Lower leg skin (tissue), 4 donors: ENCODE data around the gene BNC2. TPM values are rescaled to one million over a fixed set of nuclear protein-coding genes. Genes with fewer than 3 reads are reported as not detected.

ENCODE experiments used
- DNase-seq, 2 donors: peaks; one replicate each; pipeline ENCODE4 v3.0.0-alpha.2; 2019; ENCODE audit warnings: low spot score in 2 of 2
- H3K4me3 ChIP-seq: fragments of 200-600 bp; sonication (generic); 2 replicates; pipeline ENCODE4 v1.5.1; 2017; ENCODE audit warnings: mild to moderate bottlenecking, low read depth; ENCODE audit not compliant: poor library complexity, severe bottlenecking
- POLR2A ChIP-seq, 2 donors: fragments of 450-650 bp; IDR thresholded peaks; one replicate each; pipeline ENCODE4 v1.6.1; 2016 to 2017; ENCODE audit warnings: antibody characterized with exemption in 2 of 2, mild to moderate bottlenecking in 1 of 2, moderate library complexity in 1 of 2
- WGBS, 2 donors: methylation state at CpG; one replicate each; pipeline ENCODE4 v1.1.5; 2018; 5-methylcytosine and 5-hydroxymethylcytosine counted together
- intact Hi-C: fragments of 100-400 bp; cut with DNase I; formaldehyde crosslinking; loops from one replicate; pipeline ENCODE4 v1.15.0; 2023; ENCODE audit warnings: low total_unique reads
- total RNA-seq, 4 donors: library from RNA; depleted of rRNA; stranded (reverse); fragments of >200 nt; gene quantifications; one replicate each; pipeline ENCODE4 v1.1.0, GENCODE V29; 2016
- TF ChIP-seq, protein P1 (sequence below), 3 donors: fragments of 450-650 bp; IDR thresholded peaks; one replicate each; pipeline ENCODE4 v1.5.1; 2016; ENCODE audit warnings: antibody characterized with exemption in 3 of 3, mild to moderate bottlenecking in 3 of 3, moderate library complexity in 2 of 3

Gene BNC2
- total RNA-seq, 4 donors from 2014 or later = 1.7 to 8.5 (median 3.7) TPM

DNA sequence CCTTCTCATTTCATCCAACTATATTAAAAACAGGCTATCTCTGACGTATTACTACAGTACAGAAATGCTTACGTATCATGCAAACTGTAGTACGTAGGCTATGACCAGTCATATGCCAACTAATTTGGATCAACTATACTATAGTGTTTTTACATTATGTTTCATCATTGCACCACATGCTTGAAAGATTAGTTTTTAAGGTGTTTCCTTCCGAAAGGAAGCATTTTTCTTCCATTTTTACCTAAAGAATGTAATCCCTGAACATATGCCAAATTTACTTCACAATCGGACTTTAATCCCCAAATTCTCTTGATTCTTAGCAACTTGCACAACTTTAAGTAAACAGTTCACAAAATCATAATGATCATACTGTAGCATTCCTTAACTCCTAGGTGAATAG lies 153.9 kb downstream of the BNC2 start:
- TF ChIP-seq, protein P1, sequence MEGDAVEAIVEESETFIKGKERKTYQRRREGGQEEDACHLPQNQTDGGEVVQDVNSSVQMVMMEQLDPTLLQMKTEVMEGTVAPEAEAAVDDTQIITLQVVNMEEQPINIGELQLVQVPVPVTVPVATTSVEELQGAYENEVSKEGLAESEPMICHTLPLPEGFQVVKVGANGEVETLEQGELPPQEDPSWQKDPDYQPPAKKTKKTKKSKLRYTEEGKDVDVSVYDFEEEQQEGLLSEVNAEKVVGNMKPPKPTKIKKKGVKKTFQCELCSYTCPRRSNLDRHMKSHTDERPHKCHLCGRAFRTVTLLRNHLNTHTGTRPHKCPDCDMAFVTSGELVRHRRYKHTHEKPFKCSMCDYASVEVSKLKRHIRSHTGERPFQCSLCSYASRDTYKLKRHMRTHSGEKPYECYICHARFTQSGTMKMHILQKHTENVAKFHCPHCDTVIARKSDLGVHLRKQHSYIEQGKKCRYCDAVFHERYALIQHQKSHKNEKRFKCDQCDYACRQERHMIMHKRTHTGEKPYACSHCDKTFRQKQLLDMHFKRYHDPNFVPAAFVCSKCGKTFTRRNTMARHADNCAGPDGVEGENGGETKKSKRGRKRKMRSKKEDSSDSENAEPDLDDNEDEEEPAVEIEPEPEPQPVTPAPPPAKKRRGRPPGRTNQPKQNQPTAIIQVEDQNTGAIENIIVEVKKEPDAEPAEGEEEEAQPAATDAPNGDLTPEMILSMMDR (IDR thresholded peaks at IDR 0.05) = no peak
- TF ChIP-seq POLR2A (IDR thresholded peaks at IDR 0.05) = no peak
- intact Hi-C loops = no loop called here
- DNase-seq = no peak
- 94 to 95% methylated on average over 5 of the region's 5 CpGs for WGBS, 2 donors
- no peak overlapping the region for H3K4me3 ChIP-seq

DNA sequence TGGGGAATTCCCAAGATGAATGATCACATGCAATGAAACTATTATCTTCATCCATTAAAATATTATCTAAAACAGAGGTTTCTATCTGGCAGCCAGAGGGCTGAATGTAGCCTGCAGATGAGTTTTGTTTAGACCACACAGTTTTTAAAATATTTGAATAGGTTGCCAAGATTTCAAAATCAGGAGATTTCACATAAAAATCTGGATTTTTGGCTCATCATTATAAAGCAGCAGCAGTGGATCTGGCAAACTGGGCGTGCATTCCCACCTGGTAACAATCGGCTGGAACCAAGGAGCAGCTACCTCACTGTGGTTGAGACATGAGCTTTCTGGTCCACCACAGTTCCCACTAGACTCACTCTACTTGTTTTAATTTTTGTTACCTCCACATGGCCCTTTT lies 155.1 kb downstream of the BNC2 start:
- intact Hi-C loops = no loop called here
- 46 to 74% methylated on average over 2 of the region's 2 CpGs for WGBS, 2 donors
- TF ChIP-seq, protein P1 (IDR thresholded peaks at IDR 0.05) = no peak
- TF ChIP-seq POLR2A (IDR thresholded peaks at IDR 0.05) = no peak
- DNase-seq = no peak
- H3K4me3 ChIP-seq = no peak overlapping the region

DNA sequence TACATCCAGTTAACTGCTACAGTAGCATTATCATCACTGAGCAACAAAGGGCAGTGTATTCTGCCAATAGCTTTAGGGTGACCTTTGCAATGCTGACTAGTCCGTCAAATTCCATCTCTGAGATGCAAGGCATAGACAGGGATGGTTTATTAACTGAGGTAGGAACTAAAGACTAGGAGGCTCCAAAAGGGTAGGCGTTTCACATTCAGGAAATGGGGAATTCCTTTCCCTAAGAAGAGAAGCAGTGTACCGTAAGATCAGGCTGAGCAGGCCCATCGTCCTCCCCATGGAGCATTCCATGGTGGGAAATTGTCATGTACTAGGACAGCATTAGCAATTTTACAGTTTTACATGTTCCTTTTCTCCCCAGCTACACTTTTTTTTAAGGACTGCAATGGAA lies 157.7 kb downstream of the BNC2 start:
- intact Hi-C loops = no loop called here
- no peak for TF ChIP-seq POLR2A (IDR thresholded peaks at IDR 0.05)
- TF ChIP-seq, protein P1 (IDR thresholded peaks at IDR 0.05) = no peak
- no peak for DNase-seq
- H3K4me3 ChIP-seq = no peak overlapping the region
- 70 to 71% methylated on average over 4 of the region's 4 CpGs for WGBS, 2 donors

DNA sequence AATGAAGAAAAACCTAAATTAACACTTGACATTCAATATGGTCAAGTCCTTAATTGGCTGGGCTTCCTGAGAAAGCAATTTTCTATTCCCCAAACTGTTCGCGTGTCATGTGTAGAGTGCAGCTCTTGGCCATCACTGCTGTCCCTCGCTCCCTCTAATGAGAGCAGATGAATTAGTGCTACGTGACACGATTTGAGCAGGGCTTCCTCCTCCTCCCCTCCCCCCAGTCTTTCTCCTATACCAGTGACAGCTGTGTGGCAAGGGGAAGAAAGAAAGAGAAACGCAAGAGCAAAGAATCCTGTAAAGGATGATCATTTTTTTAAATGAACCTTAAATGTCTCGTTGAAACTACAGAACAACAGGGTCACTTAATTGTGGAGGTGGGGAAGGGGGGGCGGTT lies 159.6 kb downstream of the BNC2 start:
- intact Hi-C loops = no loop called here
- DNase-seq = no peak
- TF ChIP-seq POLR2A (IDR thresholded peaks at IDR 0.05) = no peak
- TF ChIP-seq, protein P1 (IDR thresholded peaks at IDR 0.05) = no peak
- no peak overlapping the region for H3K4me3 ChIP-seq
- 74 to 79% methylated on average over 8 of the region's 8 CpGs for WGBS, 2 donors

DNA sequence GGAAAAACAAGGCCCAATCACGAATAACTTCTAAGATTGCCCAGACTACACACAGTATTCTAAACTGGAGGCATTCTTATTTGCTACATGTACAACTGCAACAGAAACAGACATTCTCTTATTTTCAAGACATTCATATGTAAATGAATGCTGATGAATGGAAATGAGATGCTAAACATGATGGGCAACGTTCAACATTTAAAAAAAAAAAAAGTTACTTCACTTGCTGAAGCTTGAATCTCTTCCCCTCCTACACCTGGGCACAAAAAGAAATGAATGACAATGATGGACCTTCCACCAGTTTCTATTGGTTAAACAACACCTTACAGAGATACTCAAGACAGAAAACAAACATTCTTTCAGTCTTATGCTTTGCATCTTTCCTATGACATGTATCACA lies 160.5 kb downstream of the BNC2 start:
- no peak overlapping the region for H3K4me3 ChIP-seq
- TF ChIP-seq, protein P1 (IDR thresholded peaks at IDR 0.05) = no peak
- no peak for TF ChIP-seq POLR2A (IDR thresholded peaks at IDR 0.05)
- 75 to 78% methylated on average over 2 of the region's 2 CpGs for WGBS, 2 donors
- intact Hi-C loops = no loop called here
- no peak for DNase-seq

DNA sequence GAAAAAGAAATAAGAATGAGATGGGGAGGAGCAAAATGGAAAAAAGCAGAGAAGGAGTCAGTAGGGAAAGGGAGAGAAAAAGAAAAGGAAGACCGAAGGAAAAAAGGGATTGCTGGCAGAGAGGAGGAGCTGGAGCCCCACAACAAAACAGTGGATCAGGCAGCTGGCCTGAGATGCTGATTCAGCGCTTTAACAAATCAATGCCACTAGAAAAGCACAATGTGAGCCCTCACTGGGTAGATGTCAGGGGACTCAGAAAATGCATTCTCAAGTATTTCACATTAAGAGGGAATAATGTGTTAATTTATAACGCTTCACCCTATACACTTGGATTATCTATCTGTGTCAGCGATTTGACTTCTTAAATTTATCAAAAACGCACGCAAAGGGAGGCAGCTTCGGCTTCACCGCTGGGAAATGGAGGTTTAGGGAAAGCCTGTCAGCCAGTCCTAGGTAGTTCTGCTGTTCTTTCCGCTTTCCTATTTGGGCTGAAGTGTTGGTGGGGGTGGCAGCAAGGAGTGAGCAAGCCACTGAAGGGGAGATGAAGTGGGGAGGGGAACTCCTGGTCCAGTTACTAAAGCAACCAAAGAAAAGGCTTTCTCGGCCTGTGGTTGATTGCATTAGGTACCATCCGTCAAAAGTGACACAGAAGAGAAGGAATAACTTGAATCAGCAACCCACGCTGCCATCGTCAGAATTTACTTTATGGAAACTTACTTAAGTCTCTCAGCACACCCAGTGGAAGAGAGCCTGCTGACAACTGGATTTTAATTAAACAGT lies 161.6 kb downstream of the BNC2 start:
- 72 to 85% methylated on average over 13 of the region's 13 CpGs for WGBS, 2 donors
- no peak overlapping the region for H3K4me3 ChIP-seq
- TF ChIP-seq, protein P1 (IDR thresholded peaks at IDR 0.05) = no peak
- TF ChIP-seq POLR2A (IDR thresholded peaks at IDR 0.05) = no peak
- no peak for DNase-seq
- intact Hi-C loops = no loop called here
